Fibroblast of pulmonary artery (primary cell): ENCODE results near the gene CTNNA1.
"Not testable (repeated sequence)": the region's sequence is repeated elsewhere in the genome, so short reads cannot be mapped to it uniquely, and the experiment has no call there.

Source experiments
- DNase-seq: peaks from one replicate; pipeline ENCODE4 v3.0.0-alpha.2; 2010; ENCODE audit warnings: low read depth
- H3K4me3 ChIP-seq: replicated peaks from 2 replicates; pipeline ENCODE4 v1.5.1; 2011; ENCODE audit warnings: low read depth, mild to moderate bottlenecking, control low read depth, low read length, moderate library complexity
- TF ChIP-seq, protein P1 (sequence below): IDR thresholded peaks from 2 replicates; pipeline ENCODE4 v1.5.1; 2011; ENCODE audit warnings: mild to moderate bottlenecking, control low read depth, low read length, inconsistent platforms; ENCODE audit errors: missing control alignments

CTNNA1 gene

DNA sequence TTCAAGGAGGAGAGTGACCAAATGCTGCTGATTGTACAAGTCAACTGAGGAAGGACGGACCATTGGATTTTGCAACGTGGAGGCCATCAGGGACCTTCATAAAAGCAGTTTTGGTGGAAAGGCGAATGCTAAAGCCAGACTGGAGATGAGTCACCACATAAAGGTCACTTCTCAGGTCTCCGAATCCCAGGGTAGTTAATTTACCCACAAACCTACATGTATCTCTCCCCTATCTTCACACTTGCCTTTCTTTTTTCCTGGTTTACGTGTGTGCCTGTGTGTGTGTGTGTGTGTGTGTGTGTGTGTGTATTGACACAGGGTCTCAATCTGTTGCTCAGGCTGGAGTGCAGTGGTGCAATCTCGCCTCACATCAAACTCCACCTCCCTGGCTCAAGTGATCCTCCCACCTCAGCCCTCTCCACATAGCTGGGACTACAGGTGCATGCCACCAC lies 4.6 kb upstream of the CTNNA1 start:
- TF ChIP-seq, protein P1, sequence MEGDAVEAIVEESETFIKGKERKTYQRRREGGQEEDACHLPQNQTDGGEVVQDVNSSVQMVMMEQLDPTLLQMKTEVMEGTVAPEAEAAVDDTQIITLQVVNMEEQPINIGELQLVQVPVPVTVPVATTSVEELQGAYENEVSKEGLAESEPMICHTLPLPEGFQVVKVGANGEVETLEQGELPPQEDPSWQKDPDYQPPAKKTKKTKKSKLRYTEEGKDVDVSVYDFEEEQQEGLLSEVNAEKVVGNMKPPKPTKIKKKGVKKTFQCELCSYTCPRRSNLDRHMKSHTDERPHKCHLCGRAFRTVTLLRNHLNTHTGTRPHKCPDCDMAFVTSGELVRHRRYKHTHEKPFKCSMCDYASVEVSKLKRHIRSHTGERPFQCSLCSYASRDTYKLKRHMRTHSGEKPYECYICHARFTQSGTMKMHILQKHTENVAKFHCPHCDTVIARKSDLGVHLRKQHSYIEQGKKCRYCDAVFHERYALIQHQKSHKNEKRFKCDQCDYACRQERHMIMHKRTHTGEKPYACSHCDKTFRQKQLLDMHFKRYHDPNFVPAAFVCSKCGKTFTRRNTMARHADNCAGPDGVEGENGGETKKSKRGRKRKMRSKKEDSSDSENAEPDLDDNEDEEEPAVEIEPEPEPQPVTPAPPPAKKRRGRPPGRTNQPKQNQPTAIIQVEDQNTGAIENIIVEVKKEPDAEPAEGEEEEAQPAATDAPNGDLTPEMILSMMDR, result no peak
- DNase-seq, result peak; percentile 30
- H3K4me3 ChIP-seq, result no peak overlapping the region

GRCh38 chr5:138751344-138751743 lies 1.9 kb upstream of the CTNNA1 start:
- H3K4me3 ChIP-seq, DNase-seq: not testable (repeated sequence)

GRCh38 chr5:138752341-138752950 lies 779 bp upstream of the CTNNA1 start:
- peak; percentile 43 for DNase-seq
- TF ChIP-seq, protein P1, result peak; percentile 8
- H3K4me3 ChIP-seq, result peak overlapping the region; percentile 92

GRCh38 chr5:138753794-138754698 lies 821 bp downstream of the CTNNA1 start:
- H3K4me3 ChIP-seq, result peak overlapping the region; percentile 92
- TF ChIP-seq, protein P1, result no peak
- peak; percentile 95 for DNase-seq

DNA sequence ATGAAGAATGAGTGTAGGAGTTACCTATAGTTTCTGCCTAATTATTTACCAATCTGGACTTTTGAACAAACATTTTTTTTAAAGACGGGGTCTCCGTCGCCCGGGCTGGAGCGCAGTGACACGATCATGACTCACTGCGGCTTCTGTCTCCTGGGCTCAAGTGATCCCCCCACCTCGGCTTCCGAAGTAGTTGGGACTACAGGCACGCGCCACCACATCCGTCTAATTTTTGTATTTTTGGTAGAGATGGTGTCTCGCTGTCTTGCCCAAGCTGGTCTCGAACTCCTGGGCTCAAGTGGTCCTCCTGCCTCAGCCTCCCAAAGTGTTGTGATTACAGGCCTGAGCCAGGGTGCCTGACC lies 1.5 kb downstream of the CTNNA1 start:
- no peak for DNase-seq
- H3K4me3 ChIP-seq, result peak overlapping the region; percentile 92
- TF ChIP-seq, protein P1, result no peak

- TF ChIP-seq, protein P1, result no peak
- DNase-seq, result no peak
- H3K4me3 ChIP-seq, result peak overlapping the region; percentile 92
Measured at GRCh38 chr5:138755084-138755748, 2.0 kb downstream of the CTNNA1 start.
